Activated CD8-positive, alpha-beta T cell treated with anti-CD3 and anti-CD28 coated beads for 36 hours (primary cell): ENCODE data around the gene TRIOBP. TPM values are rescaled to one million over a fixed set of nuclear protein-coding genes. Genes with fewer than 3 reads are reported as not detected.

ENCODE experiments used
- ATAC-seq: fragments of 200-7000 bp; cut with Tn5 transposase; one replicate; pipeline ENCODE4 v1.10.0; 2021; ENCODE audit warnings: mild to moderate bottlenecking, moderate library complexity
- CTCF ChIA-PET: fragments of 350-600 bp; sonication (Branson Sonifier 250); formaldehyde crosslinking; loops from one replicate; lab custom pipeline; 2021; ENCODE audit warnings: antibody characterized with exemption; lab: Charles Lee
- POLR2A ChIA-PET: fragments of 350-600 bp; sonication (Branson Sonifier 250); formaldehyde crosslinking; loops from one replicate; lab custom pipeline; 2021; ENCODE audit warnings: antibody characterized with exemption; lab: Charles Lee
- DNase-seq: peaks from one replicate; pipeline ENCODE4 v3.0.0-alpha.2; 2020
- H3K27ac Mint-ChIP-seq: one replicate; pipeline ENCODE4 v1.8.0; 2021; ENCODE audit warnings: mild to moderate bottlenecking, mixed read lengths
- H3K27me3 Mint-ChIP-seq: one replicate; pipeline ENCODE4 v1.8.0; 2021; ENCODE audit warnings: mixed read lengths
- H3K36me3 Mint-ChIP-seq: one replicate; pipeline ENCODE4 v1.8.0; 2021; ENCODE audit warnings: low read depth, mixed read lengths
- H3K4me1 Mint-ChIP-seq: one replicate; pipeline ENCODE4 v1.8.0; 2021; ENCODE audit warnings: low read depth, mixed read lengths
- H3K4me3 Mint-ChIP-seq: one replicate; pipeline ENCODE4 v1.8.0; 2021; ENCODE audit warnings: mild to moderate bottlenecking, moderate library complexity, mixed read lengths
- H3K9me3 Mint-ChIP-seq: one replicate; pipeline ENCODE4 v1.8.0; 2021; ENCODE audit warnings: mixed read lengths
- intact Hi-C: fragments of 100-400 bp; cut with micrococcal nuclease; formaldehyde crosslinking; loops from one replicate; pipeline ENCODE4 v1.10.0; 2022
- total RNA-seq, 2 experiments: library from RNA; stranded (reverse); gene quantifications; one replicate each; pipeline ENCODE4 v1.2.3, GENCODE V29; 2021
- TF ChIP-seq, protein P1 (sequence below): fragments of 200-600 bp; IDR thresholded peaks from one replicate; pipeline ENCODE4 v1.8.0; 2022; ENCODE audit warnings: antibody characterized with exemption, mild to moderate bottlenecking

TRIOBP gene
- total RNA-seq, 2 experiments from 2014 or later = 17.8 to 20.7 TPM

DNA sequence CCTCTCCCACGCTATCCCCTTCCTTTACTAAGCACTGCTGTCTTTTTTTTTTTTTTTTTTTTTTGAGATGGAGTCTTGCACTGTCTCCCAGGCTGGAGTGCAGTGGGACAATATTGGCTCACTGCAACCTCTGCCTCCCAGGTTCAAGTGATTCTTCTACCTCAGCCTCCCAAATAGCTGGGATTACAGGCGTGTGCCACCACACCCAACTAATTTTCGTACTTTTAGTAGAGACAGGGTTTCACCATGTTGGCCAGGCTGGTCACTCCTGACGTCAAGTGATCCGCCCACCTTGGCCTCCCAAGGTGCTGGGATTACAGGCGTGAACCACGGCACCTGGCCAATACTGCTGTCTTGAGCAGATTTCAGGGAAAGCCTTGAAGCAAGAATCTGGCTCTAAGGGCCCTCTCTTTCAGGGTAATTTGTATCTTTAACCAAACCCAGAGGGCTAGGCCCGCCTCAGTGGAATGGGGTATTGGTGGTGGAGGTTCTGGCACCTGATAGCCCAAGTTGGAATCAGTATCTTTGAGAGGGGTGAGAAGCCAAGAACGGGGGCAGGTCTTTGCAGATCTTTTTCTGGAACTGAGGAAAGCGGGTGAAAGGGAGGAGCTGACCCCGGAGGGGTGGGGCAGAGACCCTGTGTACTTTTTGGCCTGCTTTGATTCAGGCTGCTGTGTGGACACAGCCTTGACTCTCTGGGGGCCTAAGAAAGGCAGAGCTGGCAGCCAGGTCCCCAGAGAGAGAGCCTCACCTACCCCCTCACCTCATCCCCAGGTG, 37.0 kb downstream of the TRIOBP start:
- Mint-ChIP-seq H3K36me3 (no peaks in the 10 kb centered on the region), H3K27me3 (peaks cover 4% of the 10 kb centered on the region), H3K27ac (no peak overlapping the region), H3K4me1 (no peaks in the 10 kb centered on the region), H3K4me3 (no peak overlapping the region), H3K9me3 (no peaks in the 10 kb centered on the region)
- ATAC-seq (no peak), DNase-seq (no peak)
- ChIA-PET POLR2A (no interaction called here), CTCF (interaction anchor here (0.8 kb wide), 1 partner anchor 91 kb away, joined by 3 read pairs; no protein-coding TSS in a partner anchor)
- TF ChIP-seq, protein P1, sequence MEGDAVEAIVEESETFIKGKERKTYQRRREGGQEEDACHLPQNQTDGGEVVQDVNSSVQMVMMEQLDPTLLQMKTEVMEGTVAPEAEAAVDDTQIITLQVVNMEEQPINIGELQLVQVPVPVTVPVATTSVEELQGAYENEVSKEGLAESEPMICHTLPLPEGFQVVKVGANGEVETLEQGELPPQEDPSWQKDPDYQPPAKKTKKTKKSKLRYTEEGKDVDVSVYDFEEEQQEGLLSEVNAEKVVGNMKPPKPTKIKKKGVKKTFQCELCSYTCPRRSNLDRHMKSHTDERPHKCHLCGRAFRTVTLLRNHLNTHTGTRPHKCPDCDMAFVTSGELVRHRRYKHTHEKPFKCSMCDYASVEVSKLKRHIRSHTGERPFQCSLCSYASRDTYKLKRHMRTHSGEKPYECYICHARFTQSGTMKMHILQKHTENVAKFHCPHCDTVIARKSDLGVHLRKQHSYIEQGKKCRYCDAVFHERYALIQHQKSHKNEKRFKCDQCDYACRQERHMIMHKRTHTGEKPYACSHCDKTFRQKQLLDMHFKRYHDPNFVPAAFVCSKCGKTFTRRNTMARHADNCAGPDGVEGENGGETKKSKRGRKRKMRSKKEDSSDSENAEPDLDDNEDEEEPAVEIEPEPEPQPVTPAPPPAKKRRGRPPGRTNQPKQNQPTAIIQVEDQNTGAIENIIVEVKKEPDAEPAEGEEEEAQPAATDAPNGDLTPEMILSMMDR = no peak
- intact Hi-C loops = no loop called here

DNA sequence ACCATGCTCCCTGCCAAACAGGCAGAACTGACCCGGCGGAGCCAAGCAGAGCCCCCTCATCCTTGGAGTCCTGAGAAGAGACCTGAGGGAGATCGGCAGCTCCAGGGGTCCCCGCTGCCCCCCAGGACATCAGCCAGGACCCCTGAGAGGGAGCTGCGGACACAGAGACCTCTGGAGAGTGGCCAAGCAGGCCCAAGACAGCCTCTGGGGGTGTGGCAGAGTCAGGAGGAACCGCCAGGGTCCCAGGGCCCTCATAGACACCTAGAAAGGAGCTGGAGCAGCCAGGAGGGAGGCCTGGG, 37.5 kb downstream of the TRIOBP start:
- intact Hi-C loops = no loop called here
- TF ChIP-seq, protein P1 = no peak
- no peaks in the 10 kb centered on the region for H3K36me3 Mint-ChIP-seq
- DNase-seq (no peak), ATAC-seq (no peak)
- no peaks in the 10 kb centered on the region for H3K9me3 Mint-ChIP-seq
- CTCF ChIA-PET = interaction anchor here (0.8 kb wide), 1 partner anchor 91 kb away, joined by 3 read pairs; no protein-coding TSS in a partner anchor
- H3K4me1 Mint-ChIP-seq = no peaks in the 10 kb centered on the region
- H3K4me3 Mint-ChIP-seq = no peak overlapping the region
- no peak overlapping the region for H3K27ac Mint-ChIP-seq
- POLR2A ChIA-PET = no interaction called here
- peaks cover 4% of the 10 kb centered on the region for H3K27me3 Mint-ChIP-seq

DNA sequence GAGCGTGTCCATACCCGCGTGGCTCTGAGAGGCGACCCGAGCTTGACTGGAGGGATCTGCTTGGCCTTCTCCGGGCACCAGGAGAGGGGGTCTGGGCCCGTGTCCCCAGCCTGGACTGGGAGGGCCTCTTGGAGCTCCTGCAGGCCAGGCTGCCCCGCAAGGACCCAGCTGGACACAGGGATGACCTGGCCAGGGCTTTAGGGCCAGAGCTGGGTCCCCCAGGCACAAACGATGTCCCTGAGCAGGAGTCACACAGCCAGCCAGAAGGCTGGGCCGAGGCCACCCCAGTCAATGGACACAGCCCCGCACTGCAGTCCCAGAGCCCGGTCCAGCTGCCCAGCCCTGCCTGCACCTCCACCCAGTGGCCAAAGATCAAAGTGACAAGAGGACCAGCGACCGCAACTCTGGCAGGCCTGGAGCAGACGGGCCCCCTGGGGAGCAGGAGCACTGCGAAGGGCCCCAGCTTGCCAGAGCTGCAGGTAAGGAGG, 38.2 kb downstream of the TRIOBP start:
- CTCF ChIA-PET = interaction anchor here (0.8 kb wide), 1 partner anchor 92 kb away, joined by 3 read pairs; no protein-coding TSS in a partner anchor
- DNase-seq (no peak), ATAC-seq (no peak)
- peaks cover 4% of the 10 kb centered on the region for H3K27me3 Mint-ChIP-seq
- H3K9me3 Mint-ChIP-seq = no peaks in the 10 kb centered on the region
- POLR2A ChIA-PET = interaction anchor here (0.5 kb wide), 1 partner anchor 475 kb away, joined by 3 read pairs; no protein-coding TSS in a partner anchor
- TF ChIP-seq, protein P1 = no peak
- no peak overlapping the region for H3K27ac Mint-ChIP-seq
- H3K4me1 Mint-ChIP-seq = no peaks in the 10 kb centered on the region
- intact Hi-C loops = no loop called here
- no peak overlapping the region for H3K4me3 Mint-ChIP-seq
- H3K36me3 Mint-ChIP-seq = no peaks in the 10 kb centered on the region

DNA sequence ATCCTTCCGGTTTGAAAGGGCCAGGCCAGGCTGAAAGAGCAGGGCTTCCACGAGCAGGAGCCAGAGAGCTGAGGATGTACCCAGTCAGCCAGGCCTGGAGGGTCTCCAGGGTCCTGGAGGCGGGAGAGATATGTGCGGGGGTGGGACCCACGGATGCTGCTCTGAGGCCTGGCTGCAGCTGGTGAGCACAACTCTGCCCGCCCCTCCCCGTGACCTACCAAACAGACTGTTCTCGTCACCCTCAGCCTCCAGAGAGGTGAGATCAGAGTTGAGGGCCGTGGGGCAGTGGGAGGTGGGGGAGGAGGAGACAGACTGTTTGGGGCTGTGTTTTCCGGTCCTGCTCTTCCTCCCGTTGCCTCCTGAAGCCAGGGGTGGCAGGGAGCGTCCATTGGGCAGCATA, 42.2 kb downstream of the TRIOBP start:
- CTCF ChIA-PET = no interaction called here
- no peaks in the 10 kb centered on the region for H3K9me3 Mint-ChIP-seq
- no peak overlapping the region for H3K27ac Mint-ChIP-seq
- H3K36me3 Mint-ChIP-seq = no peaks in the 10 kb centered on the region
- no peak for ATAC-seq
- intact Hi-C loops = no loop called here
- peaks cover 4% of the 10 kb centered on the region for H3K27me3 Mint-ChIP-seq
- TF ChIP-seq, protein P1 = no peak
- H3K4me3 Mint-ChIP-seq = no peak overlapping the region
- DNase-seq = no peak
- peaks cover 12% of the 10 kb centered on the region for H3K4me1 Mint-ChIP-seq
- POLR2A ChIA-PET = no interaction called here

DNA sequence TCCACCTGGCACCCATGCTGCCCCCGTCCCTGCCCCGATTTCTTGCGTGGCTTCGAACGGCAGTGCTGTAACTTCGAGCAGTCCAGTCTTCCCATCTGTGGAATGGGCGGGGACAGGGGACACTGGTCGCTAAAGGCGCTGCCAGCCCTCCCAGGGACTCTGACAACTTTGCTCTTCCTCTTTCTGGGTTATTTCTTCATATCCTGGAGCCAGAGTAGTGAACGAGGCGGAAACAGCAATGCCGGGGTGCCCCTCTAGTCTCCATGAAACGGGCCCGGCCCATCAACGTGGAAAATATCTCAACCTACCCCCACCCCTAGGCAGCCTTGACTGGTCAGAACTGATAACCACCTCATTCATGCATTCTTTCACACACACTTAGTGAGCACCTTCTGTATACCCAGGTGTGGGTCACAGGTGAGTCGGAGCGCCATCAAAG, 42.8 kb downstream of the TRIOBP start:
- ATAC-seq (no peak), DNase-seq (no peak)
- peaks cover 4% of the 10 kb centered on the region for H3K27me3 Mint-ChIP-seq
- intact Hi-C loops = no loop called here
- no peak overlapping the region for H3K27ac Mint-ChIP-seq
- H3K4me3 Mint-ChIP-seq = no peak overlapping the region
- ChIA-PET POLR2A (interaction anchor here (2.3 kb wide), 1 partner anchor 65 kb away, joined by 5 read pairs; a partner anchor contains a TSS), CTCF (no interaction called here)
- TF ChIP-seq, protein P1 = no peak
- no peaks in the 10 kb centered on the region for H3K9me3 Mint-ChIP-seq
- peaks cover 12% of the 10 kb centered on the region for H3K4me1 Mint-ChIP-seq
- H3K36me3 Mint-ChIP-seq = no peaks in the 10 kb centered on the region
